Gastrocnemius medialis (tissue), 4 donors: ENCODE results near the gene FCRL1.

Experiments
- POLR2A ChIP-seq, 2 donors: fragments of 450-650 bp; IDR thresholded peaks; one replicate each; pipeline ENCODE4 v1.6.1; 2017; ENCODE audit warnings: antibody characterized with exemption in 2 of 2, mild to moderate bottlenecking in 2 of 2, moderate library complexity in 2 of 2
- TF ChIP-seq, protein P1 (sequence below), 5 experiments: fragments of 450-650 bp in 3 of 5; fragments of 200-600 bp in 2 of 5; sonication (generic) in 2 of 5; IDR thresholded peaks in 4 of 5; conservative IDR thresholded peaks in 1 of 5; 1 replicate in 4 of 5; 2 replicates in 1 of 5; pipeline ENCODE4 v1.5.1; 2016 to 2019; ENCODE audit warnings: antibody characterized with exemption in 5 of 5, mild to moderate bottlenecking in 3 of 5, moderate library complexity in 3 of 5

DNA sequence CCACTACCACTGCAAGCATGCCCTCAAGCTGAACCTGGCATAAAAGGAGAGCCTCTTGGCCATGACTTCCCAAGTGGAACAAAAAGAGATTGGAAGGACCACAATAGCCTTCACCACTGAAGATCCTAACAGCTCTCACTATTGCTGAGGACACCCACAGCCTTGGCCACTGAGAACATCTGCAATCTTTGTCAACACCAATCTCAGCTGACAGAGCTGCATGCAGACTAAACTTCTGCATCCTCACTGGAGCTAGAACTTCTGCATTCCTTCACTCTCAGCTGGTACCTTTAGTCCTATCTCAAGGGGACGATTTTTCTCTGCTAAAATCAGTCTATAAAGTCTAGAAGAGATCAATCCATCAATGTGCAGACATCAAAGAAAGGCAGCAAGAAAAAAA lies 34.7 kb downstream of the FCRL1 start:
- no peak for TF ChIP-seq POLR2A (IDR thresholded peaks at IDR 0.05)
- TF ChIP-seq, protein P1, sequence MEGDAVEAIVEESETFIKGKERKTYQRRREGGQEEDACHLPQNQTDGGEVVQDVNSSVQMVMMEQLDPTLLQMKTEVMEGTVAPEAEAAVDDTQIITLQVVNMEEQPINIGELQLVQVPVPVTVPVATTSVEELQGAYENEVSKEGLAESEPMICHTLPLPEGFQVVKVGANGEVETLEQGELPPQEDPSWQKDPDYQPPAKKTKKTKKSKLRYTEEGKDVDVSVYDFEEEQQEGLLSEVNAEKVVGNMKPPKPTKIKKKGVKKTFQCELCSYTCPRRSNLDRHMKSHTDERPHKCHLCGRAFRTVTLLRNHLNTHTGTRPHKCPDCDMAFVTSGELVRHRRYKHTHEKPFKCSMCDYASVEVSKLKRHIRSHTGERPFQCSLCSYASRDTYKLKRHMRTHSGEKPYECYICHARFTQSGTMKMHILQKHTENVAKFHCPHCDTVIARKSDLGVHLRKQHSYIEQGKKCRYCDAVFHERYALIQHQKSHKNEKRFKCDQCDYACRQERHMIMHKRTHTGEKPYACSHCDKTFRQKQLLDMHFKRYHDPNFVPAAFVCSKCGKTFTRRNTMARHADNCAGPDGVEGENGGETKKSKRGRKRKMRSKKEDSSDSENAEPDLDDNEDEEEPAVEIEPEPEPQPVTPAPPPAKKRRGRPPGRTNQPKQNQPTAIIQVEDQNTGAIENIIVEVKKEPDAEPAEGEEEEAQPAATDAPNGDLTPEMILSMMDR (IDR thresholded peaks at IDR 0.05 in 4 of 5, conservative IDR thresholded peaks at IDR 0.05 in 1 of 5) = no peak
